GM12874 (cell line): ENCODE results near the gene WDPCP.

Experiments used
- TF ChIP-seq, protein P1 (sequence below): IDR thresholded peaks from 2 replicates; pipeline ENCODE4 v1.5.1; 2011; ENCODE audit warnings: low read depth, mild to moderate bottlenecking, control low read depth, low read length, moderate library complexity; ENCODE audit not compliant: insufficient read depth

WDPCP gene

DNA sequence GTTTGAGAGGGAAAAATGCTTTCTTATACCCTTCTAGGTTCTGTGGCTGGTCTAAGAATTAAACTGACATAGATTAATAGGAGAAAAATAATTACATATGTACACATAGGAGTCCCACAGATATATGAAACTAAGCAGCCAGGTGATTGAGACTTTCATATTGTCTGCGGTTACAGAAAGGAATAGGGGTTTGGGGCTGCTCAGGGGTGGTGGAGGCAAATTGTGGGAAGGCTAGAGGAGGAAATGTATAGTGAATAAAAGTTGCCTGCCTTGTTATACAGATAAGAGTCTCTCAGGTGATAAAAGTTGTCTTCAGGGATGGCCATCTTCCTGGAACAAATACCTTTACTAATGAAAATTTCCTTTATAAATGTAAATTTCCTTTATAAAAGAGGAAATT, 29.1 kb upstream of the WDPCP start:
- TF ChIP-seq, protein P1, sequence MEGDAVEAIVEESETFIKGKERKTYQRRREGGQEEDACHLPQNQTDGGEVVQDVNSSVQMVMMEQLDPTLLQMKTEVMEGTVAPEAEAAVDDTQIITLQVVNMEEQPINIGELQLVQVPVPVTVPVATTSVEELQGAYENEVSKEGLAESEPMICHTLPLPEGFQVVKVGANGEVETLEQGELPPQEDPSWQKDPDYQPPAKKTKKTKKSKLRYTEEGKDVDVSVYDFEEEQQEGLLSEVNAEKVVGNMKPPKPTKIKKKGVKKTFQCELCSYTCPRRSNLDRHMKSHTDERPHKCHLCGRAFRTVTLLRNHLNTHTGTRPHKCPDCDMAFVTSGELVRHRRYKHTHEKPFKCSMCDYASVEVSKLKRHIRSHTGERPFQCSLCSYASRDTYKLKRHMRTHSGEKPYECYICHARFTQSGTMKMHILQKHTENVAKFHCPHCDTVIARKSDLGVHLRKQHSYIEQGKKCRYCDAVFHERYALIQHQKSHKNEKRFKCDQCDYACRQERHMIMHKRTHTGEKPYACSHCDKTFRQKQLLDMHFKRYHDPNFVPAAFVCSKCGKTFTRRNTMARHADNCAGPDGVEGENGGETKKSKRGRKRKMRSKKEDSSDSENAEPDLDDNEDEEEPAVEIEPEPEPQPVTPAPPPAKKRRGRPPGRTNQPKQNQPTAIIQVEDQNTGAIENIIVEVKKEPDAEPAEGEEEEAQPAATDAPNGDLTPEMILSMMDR = no peak

DNA sequence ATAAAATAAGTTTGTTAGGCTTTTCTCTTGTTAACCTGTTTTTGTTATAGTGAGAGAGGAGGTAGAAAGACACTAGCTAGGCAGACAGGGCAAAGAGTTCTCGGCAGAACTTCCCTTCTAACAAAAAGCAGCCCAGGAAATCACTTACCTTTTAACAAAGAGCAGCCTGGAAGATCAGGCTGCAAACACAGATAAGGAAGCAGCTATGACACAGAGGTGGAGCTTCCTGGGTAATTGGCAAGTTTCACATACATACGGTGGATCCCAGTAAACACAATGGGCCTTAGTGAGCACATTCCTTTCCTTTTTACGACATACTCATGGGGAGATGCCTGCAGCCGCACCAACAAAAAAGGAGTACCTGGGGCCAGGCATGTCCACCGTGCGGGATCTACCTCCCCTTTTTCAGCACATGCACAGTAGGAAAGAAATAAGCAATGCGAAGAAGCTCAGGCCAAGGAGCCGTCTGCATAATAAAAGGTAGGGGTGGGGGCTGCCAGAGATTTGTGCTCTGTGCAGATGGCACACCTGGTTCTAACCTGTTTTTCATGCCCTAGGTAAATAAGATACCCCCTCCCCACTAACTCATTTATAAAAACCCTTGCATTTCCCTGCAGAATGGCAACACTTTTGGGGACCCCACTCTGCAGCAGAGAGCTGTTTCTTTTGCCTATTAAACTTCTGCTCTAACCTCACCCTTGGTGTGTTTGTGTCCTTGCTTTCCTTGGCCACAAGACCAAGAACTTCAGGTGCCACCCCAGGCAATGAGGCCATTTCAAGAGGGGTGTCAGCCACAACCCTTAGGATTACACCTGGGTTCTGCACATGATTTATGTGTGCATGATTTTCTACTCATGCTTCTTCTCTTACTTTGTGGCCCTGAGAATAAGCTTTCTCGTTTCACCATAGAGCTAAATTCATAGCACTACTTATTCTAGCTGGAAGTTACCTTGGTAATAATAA, 27.0 kb upstream of the WDPCP start:
- TF ChIP-seq, protein P1 = no peak

DNA sequence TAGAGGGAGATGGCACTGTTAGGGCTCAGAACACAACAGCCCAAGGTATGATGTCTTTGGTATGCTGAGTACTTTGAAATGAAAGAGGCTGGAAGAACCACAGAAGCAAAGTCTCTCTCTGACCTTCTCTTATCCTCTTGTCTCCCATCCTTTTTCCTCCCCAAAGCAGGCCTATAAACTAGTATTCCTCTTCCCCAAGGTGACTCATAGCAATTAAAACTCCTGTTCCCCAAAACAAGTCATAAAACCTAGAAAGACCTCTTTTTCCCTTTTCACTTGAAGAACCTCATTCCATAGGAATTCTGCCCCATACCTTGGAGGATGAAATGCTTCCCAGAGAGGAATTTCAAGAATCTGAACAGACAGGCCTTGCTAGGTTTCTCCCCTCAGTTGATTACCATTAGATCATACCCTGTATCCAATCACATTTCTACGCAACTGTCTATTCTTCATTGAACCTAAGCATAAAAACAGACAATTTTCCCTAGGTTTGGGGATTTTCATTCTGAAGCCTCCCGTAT, 26.2 kb upstream of the WDPCP start:
- TF ChIP-seq, protein P1 = no peak

DNA sequence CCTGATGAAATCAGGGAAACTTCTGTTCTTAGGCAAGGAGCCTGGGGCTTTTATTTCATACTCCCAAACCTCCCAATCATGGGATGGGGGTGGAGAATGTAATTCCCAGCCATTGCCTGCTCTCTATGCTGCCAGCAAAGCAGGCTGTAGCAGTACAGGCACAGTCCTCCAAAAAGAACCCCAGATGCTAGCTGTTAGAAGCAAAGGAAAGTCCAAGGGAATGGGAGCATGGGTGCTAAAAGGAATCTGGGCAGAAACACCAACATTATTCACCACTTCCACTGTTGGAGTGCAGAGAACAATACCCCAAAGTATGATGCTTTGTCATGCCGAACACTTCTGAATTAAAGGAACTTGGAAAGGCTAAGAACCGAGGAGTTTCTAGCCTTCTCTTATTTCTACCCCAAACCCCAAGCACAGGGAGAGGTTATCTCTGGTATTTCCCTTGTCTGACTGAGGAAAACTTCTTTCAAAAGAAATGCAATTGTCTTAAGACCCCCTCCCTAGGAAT, 25.2 kb upstream of the WDPCP start:
- TF ChIP-seq, protein P1 = no peak

DNA sequence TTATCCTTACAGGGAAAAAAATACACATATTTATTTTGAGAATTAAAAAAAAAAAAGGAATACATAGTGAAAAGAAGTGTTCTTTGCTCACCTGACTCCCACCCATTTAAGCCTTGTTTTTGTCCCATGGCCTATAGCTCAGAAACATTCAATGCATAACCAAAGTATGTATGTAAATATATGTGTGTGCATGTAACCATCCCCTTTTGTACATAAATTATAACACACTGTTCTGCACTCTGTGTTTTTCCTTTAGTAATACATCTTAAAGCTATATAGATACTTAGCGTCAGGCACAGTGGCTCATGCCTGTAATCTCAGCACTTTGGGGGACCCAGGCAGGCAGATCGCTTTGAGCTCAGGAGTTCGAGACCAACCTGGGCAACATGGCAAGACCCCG, 22.2 kb upstream of the WDPCP start:
- TF ChIP-seq, protein P1 = no peak

GRCh38 chr2:63604666-63605065, 16.4 kb upstream of the WDPCP start:
- TF ChIP-seq, protein P1 = no peak

- TF ChIP-seq, protein P1 = no peak
Observed at GRCh38 chr2:63600881-63601460, 12.7 kb upstream of the WDPCP start.
